Skin of body (tissue), 2 donors: ENCODE data around the gene P2RY14. TPM values are rescaled to one million over a fixed set of nuclear protein-coding genes. Genes with fewer than 3 reads are reported as not detected.

ENCODE experiments used
- DNase-seq: peaks from one replicate; lab custom pipeline; 2025; lab: John Stamatoyannopoulos, UW
- total RNA-seq: library from RNA; depleted of rRNA; stranded (reverse); fragments of >200 nt; gene quantifications from one replicate; pipeline ENCODE4 v1.2.3, GENCODE V29; 2014

The P2RY14 gene
- total RNA-seq, 1 donor from 2014 or later, result 3.3 TPM

- no peak for DNase-seq
Observed at GRCh38 chr3:151301787-151302186, 23.4 kb upstream of the P2RY14 start.

GRCh38 chr3:151300539-151300938 lies 22.2 kb upstream of the P2RY14 start:
- no peak for DNase-seq

DNA sequence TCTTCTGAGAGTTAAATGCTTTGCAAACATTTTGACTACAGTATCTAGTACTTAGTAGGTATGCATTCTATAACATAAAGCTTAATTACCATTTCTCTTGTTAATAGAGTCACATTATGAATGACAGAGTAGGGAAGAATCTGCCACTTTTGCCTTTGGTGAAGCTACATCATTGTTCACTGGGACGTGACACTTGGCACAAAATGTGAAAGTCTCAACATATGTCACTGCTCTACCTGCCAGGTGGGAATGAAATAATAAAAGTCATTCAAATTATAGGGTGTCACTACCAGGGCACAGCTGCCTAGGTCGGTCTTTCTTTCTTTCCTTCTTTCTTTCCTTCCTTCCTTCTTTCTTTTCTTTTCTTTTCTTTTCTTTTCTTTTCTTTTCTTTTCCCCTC lies 20.7 kb upstream of the P2RY14 start:
- DNase-seq, result no peak

DNA sequence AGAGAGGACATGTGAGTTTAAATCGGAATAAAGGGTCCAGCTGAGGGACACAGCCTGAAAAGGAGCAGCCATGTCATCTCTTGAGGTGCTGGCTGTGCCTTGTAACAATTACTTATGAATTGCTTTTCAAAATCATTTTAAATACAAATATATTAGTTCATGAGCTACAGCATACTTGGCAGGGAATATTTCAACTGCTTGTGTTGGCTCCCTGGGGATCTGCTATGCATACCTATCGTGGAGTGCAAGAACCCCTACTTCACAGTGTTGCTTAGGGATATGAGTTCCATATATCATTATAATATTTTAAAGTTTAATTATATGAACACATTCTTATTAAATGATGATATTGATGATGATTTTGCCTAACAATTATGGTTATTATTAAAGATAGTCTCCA lies 19.1 kb upstream of the P2RY14 start:
- DNase-seq, result no peak

GRCh38 chr3:151296226-151296625 lies 17.9 kb upstream of the P2RY14 start:
- DNase-seq, result no peak

DNA sequence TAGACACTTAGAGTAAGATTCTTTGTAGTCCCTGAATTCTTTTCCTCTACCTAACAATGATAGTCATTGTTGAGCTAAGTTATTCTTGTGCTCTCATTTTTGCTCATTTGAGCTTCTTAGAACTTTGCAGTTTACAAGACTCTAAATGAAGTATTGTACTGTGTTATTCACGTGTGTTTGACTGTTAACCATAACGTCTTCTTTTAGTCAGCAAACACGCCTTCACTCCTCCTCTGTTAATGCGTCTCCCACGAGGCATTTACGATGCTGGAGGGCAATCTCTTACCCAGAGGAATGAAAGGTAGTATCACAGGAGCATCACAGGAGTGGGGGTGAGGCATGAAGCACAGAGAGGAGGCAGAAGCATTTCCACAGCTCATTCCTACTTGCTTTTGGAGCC lies 14.8 kb upstream of the P2RY14 start:
- DNase-seq, result no peak

- DNase-seq, result no peak
Observed at GRCh38 chr3:151290673-151291072, 12.3 kb upstream of the P2RY14 start.

DNA sequence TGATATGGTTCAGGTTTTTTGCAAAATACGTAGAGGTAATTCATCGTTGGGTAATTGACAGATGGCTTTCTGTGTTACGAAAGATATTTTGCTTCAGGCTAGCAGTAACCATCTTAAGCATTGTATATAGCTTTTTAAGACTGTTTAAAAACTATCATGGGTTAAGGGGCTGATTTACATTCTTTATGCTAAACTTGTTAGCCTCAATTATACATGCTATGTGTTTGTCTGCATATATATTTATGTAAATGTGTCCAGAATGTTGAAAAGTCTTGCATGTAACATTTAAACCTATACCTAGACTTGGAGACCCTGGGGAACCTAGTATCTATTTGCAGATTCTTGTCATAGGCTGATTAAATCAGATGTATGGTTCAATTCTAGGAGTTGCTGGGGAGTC lies 11.1 kb upstream of the P2RY14 start:
- DNase-seq, result no peak

DNA sequence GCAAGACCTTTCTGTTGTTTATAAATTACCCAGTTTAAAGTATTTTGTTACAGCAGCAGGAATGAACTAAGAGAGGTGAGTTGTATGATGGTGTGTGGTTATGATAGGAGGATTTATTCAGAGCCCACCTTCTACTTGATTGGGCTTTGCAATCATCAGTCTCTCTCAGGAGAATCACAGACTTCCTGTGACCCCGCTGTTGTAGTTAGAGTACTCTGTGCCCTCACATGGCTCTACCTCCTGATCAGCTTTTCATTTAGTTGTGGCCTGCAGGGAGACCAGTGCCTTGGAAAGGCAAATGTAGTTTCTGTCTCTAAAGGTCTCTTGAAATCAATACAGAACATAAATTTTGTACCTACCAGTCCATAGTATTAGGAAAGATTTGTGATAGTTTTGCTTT lies 7.6 kb upstream of the P2RY14 start:
- DNase-seq, result no peak

- no peak for DNase-seq
Observed at GRCh38 chr3:151283907-151284461, 5.6 kb upstream of the P2RY14 start.

DNA sequence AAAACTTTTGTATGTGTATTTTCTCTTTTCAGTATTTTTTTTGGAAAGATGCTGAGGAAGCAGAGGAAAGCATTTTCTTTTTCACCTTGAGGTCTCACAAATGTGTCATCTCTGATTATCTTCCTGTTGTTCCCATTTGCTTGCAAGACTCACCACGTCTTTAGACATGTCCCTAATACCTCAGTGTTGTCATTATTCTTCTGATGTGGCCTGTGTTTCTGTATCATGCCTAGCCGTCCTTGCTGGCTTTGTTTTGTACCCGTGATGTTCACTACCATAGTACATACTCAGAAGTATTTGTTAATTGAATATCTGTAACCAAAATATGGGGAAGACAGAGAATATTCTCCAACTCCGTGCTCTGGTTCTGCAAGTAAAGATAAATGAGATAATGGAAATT lies 5.0 kb upstream of the P2RY14 start:
- no peak for DNase-seq

DNA sequence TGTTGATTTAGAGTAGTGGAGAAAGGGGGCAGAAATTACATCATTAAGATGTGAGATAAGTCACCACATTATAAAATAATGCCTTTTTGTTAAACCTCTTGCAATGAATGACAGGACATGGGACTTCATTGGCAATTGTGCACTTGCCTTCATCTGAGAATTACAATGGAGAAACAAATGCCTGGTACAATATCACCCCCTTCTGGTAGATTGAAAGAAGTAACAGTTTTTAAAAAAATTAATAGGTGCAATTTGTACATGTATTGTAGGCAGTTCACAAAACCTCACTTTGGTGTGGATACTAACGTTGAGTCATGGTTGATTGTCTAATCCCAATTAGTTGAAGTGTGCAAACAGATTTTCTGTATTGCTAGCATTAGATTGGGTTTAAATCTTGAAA lies 4.6 kb upstream of the P2RY14 start:
- DNase-seq, result peak; percentile 57

GRCh38 chr3:151281671-151282324 lies 3.5 kb upstream of the P2RY14 start:
- peak; percentile 62 for DNase-seq

DNA sequence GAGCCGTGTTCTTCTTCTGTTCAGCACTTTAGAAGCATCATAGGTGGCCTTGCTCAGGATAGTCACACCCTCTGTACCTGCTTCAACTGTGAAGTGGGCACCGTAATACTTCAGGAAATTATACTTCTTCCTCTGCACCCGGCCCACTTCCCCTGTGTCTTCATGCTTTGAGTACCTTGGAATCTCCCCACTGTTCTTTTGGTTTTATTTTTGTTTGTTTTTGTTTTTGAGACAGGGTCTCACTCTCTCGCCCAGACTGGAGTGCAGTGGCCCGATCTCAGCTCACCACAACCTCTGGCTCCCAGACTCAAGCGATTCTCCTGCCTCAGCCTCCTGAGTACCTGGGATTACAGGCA lies 1.7 kb downstream of the P2RY14 start:
- no peak for DNase-seq

DNA sequence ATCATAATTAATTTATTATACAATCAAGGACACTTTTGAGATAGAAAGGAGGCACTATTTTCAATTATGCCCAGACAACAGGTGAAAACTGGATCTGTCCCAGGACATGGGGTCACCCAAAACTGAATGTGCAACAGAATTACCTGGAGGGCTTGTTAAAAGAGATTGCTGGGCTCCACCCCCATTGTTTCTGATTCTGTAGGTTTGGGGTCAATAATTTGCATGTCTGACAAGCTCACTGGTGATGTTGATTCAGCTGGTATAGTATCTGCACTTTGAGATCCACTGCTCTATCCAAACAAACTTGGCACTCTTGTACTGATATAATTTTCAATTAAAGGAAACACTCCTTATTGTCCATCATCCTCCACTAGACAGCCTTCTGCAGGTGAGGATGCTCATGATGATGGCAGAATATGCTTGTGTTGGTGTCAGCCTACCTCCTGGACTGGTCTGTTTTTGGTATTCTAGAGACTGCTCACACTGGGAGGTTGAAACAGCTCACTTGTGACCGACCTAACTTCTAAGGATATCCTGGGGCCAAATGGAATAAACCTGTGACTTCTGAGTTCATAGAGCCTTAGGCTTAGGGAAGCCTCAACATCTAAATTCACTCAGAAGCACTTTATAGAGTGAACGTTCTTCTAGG lies 2.2 kb downstream of the P2RY14 start:
- DNase-seq, result no peak

GRCh38 chr3:151275091-151275490 lies 3.3 kb downstream of the P2RY14 start:
- no peak for DNase-seq

GRCh38 chr3:151269631-151270030 lies 8.7 kb downstream of the P2RY14 start:
- DNase-seq, result no peak

GRCh38 chr3:151268267-151269235 lies 9.8 kb downstream of the P2RY14 start:
- no peak for DNase-seq

- no peak for DNase-seq
Observed at GRCh38 chr3:151267066-151267465, 11.3 kb downstream of the P2RY14 start.

DNA sequence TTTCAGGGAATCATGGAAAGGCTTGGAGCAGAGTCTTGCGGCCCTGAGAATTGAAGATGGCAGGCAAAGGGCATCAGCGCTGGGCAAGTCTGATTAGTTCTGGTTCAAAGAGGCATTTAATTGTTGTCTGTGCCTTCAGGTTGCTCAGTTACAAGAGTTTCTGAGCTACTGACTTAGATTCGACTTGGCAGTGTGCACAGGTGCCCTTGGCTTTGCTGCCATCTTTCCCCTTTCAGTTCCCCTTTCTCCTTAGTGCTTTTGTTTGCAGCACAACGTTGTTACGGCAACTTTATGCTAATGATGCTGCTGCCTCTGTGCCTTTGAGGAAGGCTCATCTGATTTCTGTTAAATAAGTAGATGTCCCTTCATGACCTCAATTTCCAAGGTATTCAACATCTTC lies 12.5 kb downstream of the P2RY14 start:
- peak; percentile 30 for DNase-seq

DNA sequence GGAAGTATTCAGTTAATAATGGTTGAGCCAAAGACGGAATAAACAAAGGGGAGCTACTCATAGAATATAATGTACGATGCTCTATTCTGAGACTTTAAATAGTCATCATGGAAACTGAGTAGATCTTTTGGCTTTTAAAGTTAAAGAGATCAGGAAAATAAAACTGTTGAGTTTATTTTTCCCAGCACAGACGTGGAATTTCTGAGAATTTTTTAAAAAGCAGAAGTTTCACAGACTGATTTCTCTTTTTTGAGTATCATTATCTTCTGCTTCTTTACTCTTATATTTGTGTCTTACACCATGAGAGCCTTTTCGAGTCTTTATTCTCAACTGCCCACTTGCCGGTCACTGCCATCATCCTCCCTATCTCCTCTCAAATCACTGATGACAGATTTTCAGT lies 13.2 kb downstream of the P2RY14 start:
- DNase-seq, result no peak

DNA sequence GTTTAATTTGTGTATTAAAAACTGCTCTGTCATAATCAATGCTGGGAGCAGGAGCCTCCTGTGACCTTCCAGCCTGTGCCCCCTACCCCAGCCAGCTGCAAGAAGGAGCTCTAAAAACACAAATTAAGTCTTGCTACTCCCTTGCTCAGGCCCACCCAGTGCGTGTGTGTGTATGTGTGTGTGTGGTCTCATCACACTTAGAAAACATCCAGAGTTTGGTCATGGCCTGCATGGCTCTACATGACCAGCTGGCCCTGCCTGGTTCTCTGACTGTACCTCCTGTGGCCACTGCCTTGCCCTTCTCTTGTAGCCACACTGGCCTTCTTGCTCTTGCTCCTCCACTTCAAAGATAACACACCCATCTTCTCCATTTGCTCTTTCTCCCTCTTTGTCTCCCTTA lies 13.7 kb downstream of the P2RY14 start:
- DNase-seq, result no peak
